OCI-LY1 (cell line): ENCODE measurements around the gene EXD2.

Experiments used
- CTCF ChIP-seq: fragments of 200-600 bp; sonication (generic), shearing (Covaris generic); IDR thresholded peaks from 2 replicates; pipeline ENCODE4 v1.5.1; 2017; ENCODE audit warnings: mild to moderate bottlenecking, antibody characterized with exemption, low read length, moderate library complexity, mixed read lengths
- EZH2 ChIP-seq: fragments of 200-600 bp; sonication (generic), shearing (Covaris generic); IDR thresholded peaks from 2 replicates; pipeline ENCODE4 v1.8.0; 2017; ENCODE audit warnings: borderline replicate concordance, mixed run types, mild to moderate bottlenecking, antibody characterized with exemption, low read length, moderate library complexity, mixed read lengths

DNA sequence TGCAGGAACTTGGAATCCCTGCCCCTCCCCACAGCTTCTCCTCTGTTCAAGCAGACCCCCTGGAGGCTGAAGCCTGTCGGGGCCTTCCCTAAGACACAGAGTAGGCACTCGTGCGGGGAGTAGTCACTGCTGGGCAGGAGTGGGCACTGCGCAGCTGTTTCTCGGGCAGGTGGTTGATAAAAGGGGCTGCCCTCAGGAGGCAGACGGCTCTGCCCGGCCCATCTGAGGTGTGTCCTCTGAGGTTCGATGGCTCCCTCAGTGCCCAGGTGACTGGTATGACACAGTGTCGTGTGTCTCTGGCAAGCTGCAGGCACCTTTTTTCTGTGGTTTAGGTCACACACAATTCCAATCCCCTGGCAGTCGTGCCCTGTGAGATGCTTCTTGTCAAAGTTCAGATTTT, 78.8 kb downstream of the EXD2 start:
- TF ChIP-seq CTCF: no peak
- no peak for TF ChIP-seq EZH2
